Mesothelial cell of epicardium (in vitro differentiated cells): ENCODE measurements around the gene ANO10. TPM values are rescaled to one million over a fixed set of nuclear protein-coding genes. Genes with fewer than 3 reads are reported as not detected.
"Not testable (repeated sequence)": the region's sequence is repeated elsewhere in the genome, so short reads cannot be mapped to it uniquely, and the experiment has no call there.

Experiments
- DNase-seq, 2 experiments: peaks; one replicate each; pipeline ENCODE4 v3.0.0; 2021; ENCODE audit warnings: low spot score in 2 of 2; ENCODE audit not compliant: unreplicated experiment in 2 of 2
- H3K27ac Mint-ChIP-seq: 2 replicates; pipeline ENCODE4 v1.8.0; 2021; ENCODE audit warnings: mixed read lengths
- H3K27me3 Mint-ChIP-seq: 2 replicates; pipeline ENCODE4 v1.8.0; 2021; ENCODE audit warnings: low read depth, mixed read lengths
- H3K36me3 Mint-ChIP-seq: 2 replicates; pipeline ENCODE4 v1.8.0; 2021; ENCODE audit warnings: mixed read lengths
- H3K4me1 Mint-ChIP-seq: 2 replicates; pipeline ENCODE4 v1.8.0; 2021; ENCODE audit warnings: mixed read lengths
- H3K4me3 Mint-ChIP-seq: 2 replicates; pipeline ENCODE4 v1.8.0; 2021; ENCODE audit warnings: mild to moderate bottlenecking, moderate library complexity, mixed read lengths
- H3K9me3 Mint-ChIP-seq: 2 replicates; pipeline ENCODE4 v1.8.0; 2021; ENCODE audit warnings: mixed read lengths
- total RNA-seq: library from RNA; stranded (reverse); gene quantifications from 3 replicates; pipeline ENCODE4 v1.2.1, GENCODE V29; 2021
- TF ChIP-seq, protein P1 (sequence below): fragments of 200-600 bp; sonication (generic); IDR thresholded peaks from one replicate; pipeline ENCODE4 v1.5.0; 2021; ENCODE audit warnings: antibody characterized with exemption; ENCODE audit not compliant: unreplicated experiment

Gene ANO10
- total RNA-seq, 1 donor from 2014 or later = 29.8 TPM

DNA sequence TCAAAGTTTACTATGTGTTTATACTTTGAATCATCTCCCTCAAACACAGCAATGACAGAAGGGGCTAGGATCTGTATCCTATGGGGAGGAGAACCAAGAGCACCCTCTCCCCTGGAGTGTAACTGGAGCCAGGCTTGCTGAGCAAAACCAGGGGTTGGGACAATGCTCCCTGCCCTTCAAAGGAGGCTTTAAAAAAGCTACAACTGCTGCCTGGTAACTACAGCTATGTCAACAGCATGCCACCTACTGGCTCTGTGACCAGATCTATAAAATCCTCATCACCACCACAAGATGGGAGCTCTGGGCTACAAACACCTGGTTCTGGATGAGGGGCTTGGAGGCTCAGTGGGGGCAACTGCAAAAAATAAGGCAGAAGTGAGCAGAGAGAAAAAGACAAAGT, 61.9 kb downstream of the ANO10 start:
- Mint-ChIP-seq H3K4me1 (no peaks in the 10 kb centered on the region), H3K4me3 (no peak overlapping the region), H3K9me3 (peaks cover 9% of the 10 kb centered on the region), H3K27me3 (no peaks in the 10 kb centered on the region), H3K27ac (no peak overlapping the region), H3K36me3 (peaks cover 25% of the 10 kb centered on the region)
- TF ChIP-seq, protein P1, sequence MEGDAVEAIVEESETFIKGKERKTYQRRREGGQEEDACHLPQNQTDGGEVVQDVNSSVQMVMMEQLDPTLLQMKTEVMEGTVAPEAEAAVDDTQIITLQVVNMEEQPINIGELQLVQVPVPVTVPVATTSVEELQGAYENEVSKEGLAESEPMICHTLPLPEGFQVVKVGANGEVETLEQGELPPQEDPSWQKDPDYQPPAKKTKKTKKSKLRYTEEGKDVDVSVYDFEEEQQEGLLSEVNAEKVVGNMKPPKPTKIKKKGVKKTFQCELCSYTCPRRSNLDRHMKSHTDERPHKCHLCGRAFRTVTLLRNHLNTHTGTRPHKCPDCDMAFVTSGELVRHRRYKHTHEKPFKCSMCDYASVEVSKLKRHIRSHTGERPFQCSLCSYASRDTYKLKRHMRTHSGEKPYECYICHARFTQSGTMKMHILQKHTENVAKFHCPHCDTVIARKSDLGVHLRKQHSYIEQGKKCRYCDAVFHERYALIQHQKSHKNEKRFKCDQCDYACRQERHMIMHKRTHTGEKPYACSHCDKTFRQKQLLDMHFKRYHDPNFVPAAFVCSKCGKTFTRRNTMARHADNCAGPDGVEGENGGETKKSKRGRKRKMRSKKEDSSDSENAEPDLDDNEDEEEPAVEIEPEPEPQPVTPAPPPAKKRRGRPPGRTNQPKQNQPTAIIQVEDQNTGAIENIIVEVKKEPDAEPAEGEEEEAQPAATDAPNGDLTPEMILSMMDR = no peak
- no peak for DNase-seq

DNA sequence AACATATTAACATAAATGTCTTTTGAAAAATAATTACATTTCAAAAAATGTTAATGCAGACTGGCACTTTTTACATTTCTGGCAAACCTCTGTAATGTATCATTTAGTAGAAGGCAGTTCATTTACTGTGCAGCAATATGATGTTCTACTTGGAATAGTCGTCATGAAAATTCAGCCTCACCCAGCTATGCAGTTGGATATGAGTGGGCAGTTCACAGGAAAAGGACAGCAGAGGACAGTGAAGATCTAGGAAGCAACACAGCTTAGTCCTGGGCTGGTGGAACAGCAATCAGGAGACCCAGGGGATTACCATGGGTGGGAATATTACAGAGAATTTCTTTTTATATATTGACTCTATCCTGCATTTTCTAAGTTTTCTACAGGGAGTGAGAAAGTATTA, 63.6 kb downstream of the ANO10 start:
- Mint-ChIP-seq H3K9me3 (peaks cover 7% of the 10 kb centered on the region), H3K27ac (no peak overlapping the region), H3K27me3 (no peaks in the 10 kb centered on the region), H3K36me3 (peaks cover 26% of the 10 kb centered on the region), H3K4me1 (no peaks in the 10 kb centered on the region), H3K4me3 (no peak overlapping the region)
- TF ChIP-seq, protein P1 = no peak
- DNase-seq = no peak

DNA sequence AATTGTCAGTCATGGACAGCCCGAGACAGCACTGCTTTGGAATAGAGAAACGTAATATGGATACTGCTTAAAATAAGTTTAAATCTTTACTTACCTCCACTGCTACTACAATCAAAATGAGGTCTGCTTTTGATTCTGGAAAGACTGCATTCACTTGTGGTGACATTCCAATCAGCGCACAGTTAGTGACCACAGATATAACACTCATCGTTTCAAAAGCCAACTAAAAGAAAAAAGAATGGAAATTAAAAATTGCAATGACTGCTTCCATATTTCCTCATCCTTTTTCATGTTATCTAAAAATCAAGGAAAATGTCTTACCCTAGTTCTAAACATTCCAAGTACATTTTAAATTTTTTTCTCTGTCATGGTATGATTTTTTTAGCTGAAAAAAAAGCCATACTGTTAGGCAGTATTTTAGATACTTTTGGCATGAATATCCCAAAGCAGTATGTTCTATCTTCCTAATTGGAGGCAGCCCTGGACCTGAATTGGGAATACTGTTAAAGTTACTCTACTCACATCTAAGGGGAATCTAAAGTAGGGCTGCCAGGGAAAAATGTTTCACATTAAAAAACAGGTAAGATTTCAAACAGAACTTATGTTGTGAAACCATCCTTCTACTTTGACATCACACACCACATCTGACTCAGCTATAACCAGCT, 72.1 kb downstream of the ANO10 start:
- Mint-ChIP-seq H3K27ac (no peak overlapping the region), H3K4me3 (no peak overlapping the region), H3K36me3 (peaks cover 37% of the 10 kb centered on the region), H3K27me3 (no peaks in the 10 kb centered on the region), H3K4me1 (no peaks in the 10 kb centered on the region), H3K9me3 (peaks cover 15% of the 10 kb centered on the region)
- TF ChIP-seq, protein P1 = no peak
- DNase-seq = no peak

DNA sequence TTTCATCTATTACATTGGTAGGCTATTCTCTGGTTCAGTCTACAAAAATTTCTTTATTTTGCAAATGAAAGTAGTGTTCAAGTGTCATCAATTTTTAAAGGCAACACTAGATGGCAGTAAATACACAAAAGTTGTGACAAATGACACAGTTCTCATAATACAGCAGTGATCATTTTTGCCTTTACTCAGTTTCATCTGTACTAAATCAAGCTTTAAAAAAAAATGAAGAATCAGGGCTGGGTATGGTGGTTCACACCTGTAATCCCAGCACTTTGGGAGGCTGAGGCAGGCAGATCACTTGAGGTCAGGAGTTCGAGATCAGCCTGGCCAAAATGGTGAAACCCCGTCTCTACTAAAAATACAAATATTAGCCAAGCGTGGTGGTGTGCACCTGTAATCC, 77.5 kb downstream of the ANO10 start:
- H3K4me1 Mint-ChIP-seq, H3K27ac Mint-ChIP-seq, H3K4me3 Mint-ChIP-seq, DNase-seq, H3K27me3 Mint-ChIP-seq: not testable (repeated sequence)
- TF ChIP-seq, protein P1 = peak; percentile 60
- peaks cover 10% of the 10 kb centered on the region for H3K9me3 Mint-ChIP-seq
- peaks cover 17% of the 10 kb centered on the region for H3K36me3 Mint-ChIP-seq

GRCh38 chr3:43542328-43543043, 79.3 kb downstream of the ANO10 start:
- peaks cover 2% of the 10 kb centered on the region for H3K4me1 Mint-ChIP-seq
- TF ChIP-seq, protein P1 = no peak
- H3K9me3 Mint-ChIP-seq = peaks cover 10% of the 10 kb centered on the region
- H3K27me3 Mint-ChIP-seq = no peaks in the 10 kb centered on the region
- H3K4me3 Mint-ChIP-seq = no peak overlapping the region
- DNase-seq = no peak
- H3K27ac Mint-ChIP-seq = no peak overlapping the region
- peaks cover 13% of the 10 kb centered on the region for H3K36me3 Mint-ChIP-seq
